Nephron (organoid): ENCODE measurements around the gene PARD3.

Experiments
- H3K27ac Mint-ChIP-seq, 3 experiments: 2 replicates each; pipeline ENCODE4 v1.8.0; 2020; ENCODE audit warnings: mixed read lengths in 3 of 3, mild to moderate bottlenecking in 2 of 3, moderate library complexity in 1 of 3
- H3K27me3 Mint-ChIP-seq: 2 replicates; pipeline ENCODE4 v1.8.0; 2021; ENCODE audit warnings: low read depth, mild to moderate bottlenecking, moderate library complexity, mixed read lengths
- H3K36me3 Mint-ChIP-seq: 2 replicates; pipeline ENCODE4 v1.8.0; 2020; ENCODE audit warnings: low read depth, mixed read lengths
- H3K4me1 Mint-ChIP-seq: 2 replicates; pipeline ENCODE4 v1.8.0; 2020; ENCODE audit warnings: mixed read lengths
- H3K4me3 Mint-ChIP-seq, 3 experiments: 2 replicates each; pipeline ENCODE4 v1.8.0; 2020; ENCODE audit warnings: mild to moderate bottlenecking in 3 of 3, mixed read lengths in 3 of 3, moderate library complexity in 2 of 3
- H3K9me3 Mint-ChIP-seq: 2 replicates; pipeline ENCODE4 v1.8.0; 2020; ENCODE audit warnings: mixed read lengths
- CTCF ChIP-seq, 3 experiments: fragments of 200-600 bp; sonication (generic); IDR thresholded peaks; one replicate each; pipeline ENCODE4 v1.5.0; 2021; ENCODE audit warnings: antibody characterized with exemption in 3 of 3; ENCODE audit not compliant: unreplicated experiment in 3 of 3

The PARD3 gene

GRCh38 chr10:34413214-34413613 lies 401.9 kb downstream of the PARD3 start:
- no peaks in the 10 kb centered on the region for H3K36me3 Mint-ChIP-seq
- peaks cover 35% of the 10 kb centered on the region for H3K4me1 Mint-ChIP-seq
- H3K9me3 Mint-ChIP-seq: no peaks in the 10 kb centered on the region
- H3K27me3 Mint-ChIP-seq: no peaks in the 10 kb centered on the region
- H3K4me3 Mint-ChIP-seq: no peak overlapping the region
- TF ChIP-seq CTCF (IDR thresholded peaks at IDR 0.05; ENCODE audit: unreplicated experiment in 3 of 3): no peak
- peak overlapping the region; percentile 28 to 80 (median 52) for H3K27ac Mint-ChIP-seq

- Mint-ChIP-seq H3K9me3 (no peaks in the 10 kb centered on the region), H3K36me3 (no peaks in the 10 kb centered on the region), H3K4me3 (no peak overlapping the region), H3K27me3 (no peaks in the 10 kb centered on the region), H3K27ac (no peak overlapping the region), H3K4me1 (peaks cover 35% of the 10 kb centered on the region)
- TF ChIP-seq CTCF (IDR thresholded peaks at IDR 0.05; ENCODE audit: unreplicated experiment in 3 of 3): no peak
These were observed 406.1 kb downstream of the PARD3 start for GRCh38 chr10:34408956-34409355.

- H3K27me3 Mint-ChIP-seq: no peaks in the 10 kb centered on the region
- no peaks in the 10 kb centered on the region for H3K9me3 Mint-ChIP-seq
- H3K4me3 Mint-ChIP-seq: no peak overlapping the region
- peaks cover 34% of the 10 kb centered on the region for H3K4me1 Mint-ChIP-seq
- no peak for TF ChIP-seq CTCF (IDR thresholded peaks at IDR 0.05; ENCODE audit: unreplicated experiment in 3 of 3)
- no peaks in the 10 kb centered on the region for H3K36me3 Mint-ChIP-seq
- no peak overlapping the region for H3K27ac Mint-ChIP-seq
These were observed 406.7 kb downstream of the PARD3 start for GRCh38 chr10:34408381-34408780.

GRCh38 chr10:34407324-34407805 lies 407.7 kb downstream of the PARD3 start:
- no peaks in the 10 kb centered on the region for H3K9me3 Mint-ChIP-seq
- no peaks in the 10 kb centered on the region for H3K27me3 Mint-ChIP-seq
- no peaks in the 10 kb centered on the region for H3K36me3 Mint-ChIP-seq
- H3K27ac Mint-ChIP-seq: peak overlapping the region in 2 of 3 experiments; percentile 15 to 33
- TF ChIP-seq CTCF (IDR thresholded peaks at IDR 0.05; ENCODE audit: unreplicated experiment in 3 of 3): no peak
- no peak overlapping the region for H3K4me3 Mint-ChIP-seq
- H3K4me1 Mint-ChIP-seq: peaks cover 37% of the 10 kb centered on the region

GRCh38 chr10:34406463-34407323 lies 408.4 kb downstream of the PARD3 start:
- Mint-ChIP-seq H3K27ac (peak overlapping the region in 1 of 3 experiments; percentile 6), H3K4me1 (peaks cover 37% of the 10 kb centered on the region), H3K9me3 (no peaks in the 10 kb centered on the region), H3K27me3 (no peaks in the 10 kb centered on the region), H3K36me3 (no peaks in the 10 kb centered on the region), H3K4me3 (no peak overlapping the region)
- TF ChIP-seq CTCF (IDR thresholded peaks at IDR 0.05; ENCODE audit: unreplicated experiment in 3 of 3): no peak
